Sigmoid colon (tissue), 7 donors: ENCODE data around the gene EEF1A1. TPM values are rescaled to one million over a fixed set of nuclear protein-coding genes. Genes with fewer than 3 reads are reported as not detected.
"Not testable (repeated sequence)": the region's sequence is repeated elsewhere in the genome, so short reads cannot be mapped to it uniquely, and the experiment has no call there.

Experiments used
- DNase-seq: peaks from one replicate; pipeline ENCODE4 v3.0.0-alpha.2; 2019
- H3K27ac ChIP-seq, 4 donors: fragments of 200-600 bp; sonication (generic); one replicate each; pipeline ENCODE4 v1.5.1; 2016 to 2019; ENCODE audit warnings: mild to moderate bottlenecking in 1 of 4
- H3K27me3 ChIP-seq, 3 donors: fragments of 200-600 bp; sonication (generic); one replicate each; pipeline ENCODE4 v1.5.1; 2019; ENCODE audit warnings: mild to moderate bottlenecking in 1 of 3
- H3K36me3 ChIP-seq, 4 donors: fragments of 200-600 bp; sonication (generic); one replicate each; pipeline ENCODE4 v1.5.1; 2016 to 2019
- H3K4me1 ChIP-seq, 4 donors: fragments of 200-600 bp; sonication (generic); one replicate each; pipeline ENCODE4 v1.5.1; 2017 to 2019
- H3K4me3 ChIP-seq, 4 donors: fragments of 200-600 bp; sonication (generic); one replicate each; pipeline ENCODE4 v1.5.1; 2017 to 2019; ENCODE audit warnings: mild to moderate bottlenecking in 2 of 4, moderate library complexity in 1 of 4
- H3K9me3 ChIP-seq, 4 donors: fragments of 200-600 bp in 3 of 4; sonication (generic) in 3 of 4; one replicate each; pipeline versions ENCODE4 v1.5.1 to v1.6.1; 2013 to 2019
- CTCF ChIP-seq, 4 experiments: fragments of 450-650 bp in 3 of 4; fragments of 200-600 bp in 1 of 4; IDR thresholded peaks; one replicate each; pipeline ENCODE4 v1.5.1; 2016 to 2019; ENCODE audit warnings: antibody characterized with exemption in 4 of 4, mild to moderate bottlenecking in 3 of 4, moderate library complexity in 2 of 4
- EP300 ChIP-seq, 4 donors: sonication (generic); formaldehyde crosslinking; IDR thresholded peaks; one replicate each; pipeline ENCODE4 v1.6.1; 2017; ENCODE audit warnings: antibody characterized with exemption in 4 of 4
- POLR2A ChIP-seq, 2 donors: fragments of 450-650 bp; IDR thresholded peaks; one replicate each; pipeline ENCODE4 v1.6.1; 2016; ENCODE audit warnings: antibody characterized with exemption in 2 of 2, mild to moderate bottlenecking in 2 of 2, moderate library complexity in 2 of 2
- POLR2AphosphoS5 ChIP-seq, 4 donors: sonication (generic); formaldehyde crosslinking; IDR thresholded peaks; one replicate each; pipeline ENCODE4 v1.6.1; 2017; ENCODE audit warnings: antibody characterized with exemption in 4 of 4
- WGBS, 2 donors: extraction: QIAGEN DNeasy Blood & Tissue Kit; methylation state at CpG; one replicate each; pipeline ENCODE4 v1.1.7; 2013; 5-methylcytosine and 5-hydroxymethylcytosine counted together
- intact Hi-C: fragments of 100-400 bp; cut with DNase I; formaldehyde crosslinking; loops from one replicate; pipeline ENCODE4 v1.15.1; 2023
- polyA plus RNA-seq, 3 donors: library from polyadenylated mRNA; stranded (reverse); fragments of 200-250 nt; gene quantifications; one replicate each; pipeline ENCODE4 v1.2.3, GENCODE V29; 2013
- total RNA-seq, 4 donors: library from RNA; depleted of rRNA; stranded (reverse); fragments of >200 nt; gene quantifications; one replicate each; pipeline ENCODE4 v1.1.0, GENCODE V29; 2016
- donor health status: healthy with polysubstance abuse.
- donor health status: Bipolar disorder and iron deficiency.
- donor health status: healthy.

EEF1A1 gene
- total and polyA plus RNA-seq, 7 donors, result 8,557 to 15,452 (median 11,827) TPM

- peak overlapping the region; percentile 92 to 100 (median 100) for H3K27ac ChIP-seq
- intact Hi-C loops, DNase-seq, H3K9me3 ChIP-seq, H3K27me3 ChIP-seq: not testable (repeated sequence)
- TF ChIP-seq POLR2AphosphoS5 (IDR thresholded peaks at IDR 0.05), result peak; percentile 28 to 67 (median 57)
- WGBS, 2 donors, result 11 to 38% methylated on average over 15 to 16 of the region's 19 CpGs
- H3K4me1 ChIP-seq, result peaks cover 0 to 62% (median 60%) of the 10 kb centered on the region in 4 donors
- H3K4me3 ChIP-seq, result peak overlapping the region in 3 of 4 donors; percentile 12 to 85 (median 81)
- peaks cover 7 to 58% (median 28%) of the 10 kb centered on the region in 4 donors for H3K36me3 ChIP-seq
Measured at GRCh38 chr6:73518100-73518981, 2.5 kb downstream of the EEF1A1 start.

- TF ChIP-seq POLR2A (IDR thresholded peaks at IDR 0.05), result no peak
- peak in 1 of 4 donors; percentile 44 for TF ChIP-seq POLR2AphosphoS5 (IDR thresholded peaks at IDR 0.05)
- TF ChIP-seq CTCF (IDR thresholded peaks at IDR 0.05), result no peak
- no peak for TF ChIP-seq EP300 (IDR thresholded peaks at IDR 0.05)
- Histone ChIP-seq H3K27ac (peak overlapping the region; percentile 50 to 70 (median 55)), H3K4me1 (peaks cover 0 to 48% (median 46%) of the 10 kb centered on the region in 4 donors), H3K36me3 (peaks cover 7 to 58% (median 28%) of the 10 kb centered on the region in 4 donors), H3K9me3 (no peaks in the 10 kb centered on the region), H3K4me3 (peak overlapping the region in 1 of 4 donors; percentile 10), H3K27me3 (no peaks in the 10 kb centered on the region)
- WGBS, 2 donors, result 62 to 72% methylated on average over 4 of the region's 4 CpGs
- intact Hi-C loops, result no loop called here
- DNase-seq, result no peak
Measured at GRCh38 chr6:73516514-73517489, 4.0 kb downstream of the EEF1A1 start.

GRCh38 chr6:73515204-73515655 is 5.6 kb downstream of the EEF1A1 start:
- TF ChIP-seq POLR2AphosphoS5 (IDR thresholded peaks at IDR 0.05) (no peak), POLR2A (IDR thresholded peaks at IDR 0.05) (no peak)
- H3K4me3 ChIP-seq, result no peak overlapping the region
- 30 to 37% methylated on average over 4 of the region's 4 CpGs for WGBS, 2 donors
- peaks cover 0 to 48% (median 46%) of the 10 kb centered on the region in 4 donors for H3K4me1 ChIP-seq
- intact Hi-C loops, result loop anchor here (1.0 kb wide), 1 partner anchor 95 kb away; no protein-coding TSS in a partner anchor
- H3K27ac ChIP-seq, result peak overlapping the region; percentile 25 to 70 (median 52)
- no peaks in the 10 kb centered on the region for H3K27me3 ChIP-seq
- H3K9me3 ChIP-seq, result no peaks in the 10 kb centered on the region
- peaks cover 7 to 58% (median 28%) of the 10 kb centered on the region in 4 donors for H3K36me3 ChIP-seq
- no peak for DNase-seq

GRCh38 chr6:73514746-73515110 is 6.1 kb downstream of the EEF1A1 start:
- 26 to 56% methylated on average over 3 of the region's 3 CpGs for WGBS, 2 donors
- H3K4me1 ChIP-seq, result peaks cover 0 to 48% (median 45%) of the 10 kb centered on the region in 4 donors

More at GRCh38 chr6:73514746-73515110, 6.1 kb downstream of the EEF1A1 start:
- H3K27me3 ChIP-seq, result no peaks in the 10 kb centered on the region
- H3K4me3 ChIP-seq, result no peak overlapping the region
- peak overlapping the region in 3 of 4 donors; percentile 50 to 70 (median 54) for H3K27ac ChIP-seq
- H3K36me3 ChIP-seq, result peaks cover 7 to 57% (median 28%) of the 10 kb centered on the region in 4 donors
- no peak for DNase-seq
- H3K9me3 ChIP-seq, result no peaks in the 10 kb centered on the region
- intact Hi-C loops, result loop anchor here (1.0 kb wide), 1 partner anchor 96 kb away; no protein-coding TSS in a partner anchor
- TF ChIP-seq POLR2A (IDR thresholded peaks at IDR 0.05) (no peak), POLR2AphosphoS5 (IDR thresholded peaks at IDR 0.05) (no peak), CTCF (IDR thresholded peaks at IDR 0.05) (no peak), EP300 (IDR thresholded peaks at IDR 0.05) (no peak)
